Measurements from ENCODE around the gene SH3GL1. TPM values are rescaled to one million over a fixed set of nuclear protein-coding genes. Genes with fewer than 3 reads are reported as not detected.

Gene SH3GL1
- polyA plus RNA-seq, 1 of the 3 experiments (the other 2 are of a cell fraction), result 82.8 TPM

DNA sequence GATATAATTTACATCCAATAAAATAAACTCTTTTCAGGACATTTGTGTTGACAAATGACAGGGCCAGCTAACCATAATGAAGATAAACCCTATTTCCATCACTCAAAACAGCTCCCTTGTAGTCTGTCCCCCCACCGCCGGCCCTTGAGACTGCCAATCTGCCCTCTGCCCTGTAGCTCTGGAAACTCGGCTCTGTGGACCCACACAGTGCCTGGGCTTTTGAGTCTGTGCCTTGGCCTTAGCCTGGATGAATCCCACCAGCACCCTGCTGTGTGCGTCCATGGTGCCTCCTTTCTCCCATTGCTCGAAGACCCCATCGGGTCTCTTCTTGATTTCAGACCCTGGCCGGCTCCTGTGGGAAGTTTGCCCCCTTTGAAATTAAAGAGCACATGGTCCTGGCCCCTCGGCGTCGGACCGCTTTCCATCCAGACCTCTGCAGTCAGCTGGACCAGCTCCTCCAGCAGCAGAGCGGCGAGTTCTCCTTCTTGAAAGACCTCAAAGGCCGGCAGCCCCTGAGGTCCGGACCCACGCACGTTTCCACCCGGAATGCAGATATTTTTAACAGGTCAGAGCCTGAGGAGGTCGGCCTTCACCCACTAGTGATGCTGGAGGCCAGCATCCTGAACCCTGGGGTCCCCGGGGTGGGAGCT, 28.1 kb upstream of the SH3GL1 start:
- WGBS (ENCODE audit: low lambda C conversion rate), result 96% methylated on average over 18 of the region's 20 CpGs
- Histone ChIP-seq H3K4me3 (ENCODE audit: low read depth in 2 of 2, low read length in 1 of 2) (no peak overlapping the region), H4K20me1 (ENCODE audit: insufficient read depth) (no peaks in the 10 kb centered on the region), H3K4me2 (no peak overlapping the region), H3K4me1 (ENCODE audit: control insufficient read depth in 1 of 2, insufficient read depth in 2 of 2, low read depth in 1 of 2, low read length in 1 of 2) (no peaks in the 10 kb centered on the region), H3K79me2 (ENCODE audit: insufficient read depth) (no peaks in the 10 kb centered on the region), H3K9me2 (no peaks in the 10 kb centered on the region), H2AFZ (ENCODE audit: low read depth) (no peak overlapping the region), H3K27me3 (ENCODE audit: insufficient read depth) (no peaks in the 10 kb centered on the region), H3K9ac (no peak overlapping the region), H3K9me3 (no peaks in the 10 kb centered on the region), H3K27ac (ENCODE audit: low read depth in 2 of 2, low read length in 1 of 2) (no peak overlapping the region), H3K36me3 (replicated peaks in 1 of 2; ENCODE audit: control insufficient read depth in 1 of 2, insufficient read depth in 2 of 2, low read length in 1 of 2) (peaks cover 0 to 28% of the 10 kb centered on the region in 2 experiments), H3F3A (replicated peaks; ENCODE audit: insufficient read depth) (peaks cover 4% of the 10 kb centered on the region)
- ChIA-PET POLR2A (no interaction called here), CTCF (interaction anchor here (0.8 to 1.6 kb wide), 2 partner anchors 28 to 98 kb away, joined by 3 to 4 read pairs; partner anchors contain the start of gene SH3GL1)
- TF ChIP-seq NFIC (IDR thresholded peaks at IDR 0.05; ENCODE audit: borderline replicate concordance), result no peak
- TF ChIP-seq SIN3A (IDR thresholded peaks at IDR 0.05; ENCODE audit: borderline replicate concordance, low read depth, low read length), result no peak
- TF ChIP-seq JUND (IDR thresholded peaks at IDR 0.05), result no peak
- TF ChIP-seq, protein P1, sequence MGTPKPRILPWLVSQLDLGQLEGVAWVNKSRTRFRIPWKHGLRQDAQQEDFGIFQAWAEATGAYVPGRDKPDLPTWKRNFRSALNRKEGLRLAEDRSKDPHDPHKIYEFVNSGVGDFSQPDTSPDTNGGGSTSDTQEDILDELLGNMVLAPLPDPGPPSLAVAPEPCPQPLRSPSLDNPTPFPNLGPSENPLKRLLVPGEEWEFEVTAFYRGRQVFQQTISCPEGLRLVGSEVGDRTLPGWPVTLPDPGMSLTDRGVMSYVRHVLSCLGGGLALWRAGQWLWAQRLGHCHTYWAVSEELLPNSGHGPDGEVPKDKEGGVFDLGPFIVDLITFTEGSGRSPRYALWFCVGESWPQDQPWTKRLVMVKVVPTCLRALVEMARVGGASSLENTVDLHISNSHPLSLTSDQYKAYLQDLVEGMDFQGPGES (IDR thresholded peaks at IDR 0.05; ENCODE audit: low read depth, low read length), result no peak
- TF ChIP-seq, protein P2, sequence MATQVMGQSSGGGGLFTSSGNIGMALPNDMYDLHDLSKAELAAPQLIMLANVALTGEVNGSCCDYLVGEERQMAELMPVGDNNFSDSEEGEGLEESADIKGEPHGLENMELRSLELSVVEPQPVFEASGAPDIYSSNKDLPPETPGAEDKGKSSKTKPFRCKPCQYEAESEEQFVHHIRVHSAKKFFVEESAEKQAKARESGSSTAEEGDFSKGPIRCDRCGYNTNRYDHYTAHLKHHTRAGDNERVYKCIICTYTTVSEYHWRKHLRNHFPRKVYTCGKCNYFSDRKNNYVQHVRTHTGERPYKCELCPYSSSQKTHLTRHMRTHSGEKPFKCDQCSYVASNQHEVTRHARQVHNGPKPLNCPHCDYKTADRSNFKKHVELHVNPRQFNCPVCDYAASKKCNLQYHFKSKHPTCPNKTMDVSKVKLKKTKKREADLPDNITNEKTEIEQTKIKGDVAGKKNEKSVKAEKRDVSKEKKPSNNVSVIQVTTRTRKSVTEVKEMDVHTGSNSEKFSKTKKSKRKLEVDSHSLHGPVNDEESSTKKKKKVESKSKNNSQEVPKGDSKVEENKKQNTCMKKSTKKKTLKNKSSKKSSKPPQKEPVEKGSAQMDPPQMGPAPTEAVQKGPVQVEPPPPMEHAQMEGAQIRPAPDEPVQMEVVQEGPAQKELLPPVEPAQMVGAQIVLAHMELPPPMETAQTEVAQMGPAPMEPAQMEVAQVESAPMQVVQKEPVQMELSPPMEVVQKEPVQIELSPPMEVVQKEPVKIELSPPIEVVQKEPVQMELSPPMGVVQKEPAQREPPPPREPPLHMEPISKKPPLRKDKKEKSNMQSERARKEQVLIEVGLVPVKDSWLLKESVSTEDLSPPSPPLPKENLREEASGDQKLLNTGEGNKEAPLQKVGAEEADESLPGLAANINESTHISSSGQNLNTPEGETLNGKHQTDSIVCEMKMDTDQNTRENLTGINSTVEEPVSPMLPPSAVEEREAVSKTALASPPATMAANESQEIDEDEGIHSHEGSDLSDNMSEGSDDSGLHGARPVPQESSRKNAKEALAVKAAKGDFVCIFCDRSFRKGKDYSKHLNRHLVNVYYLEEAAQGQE (IDR thresholded peaks at IDR 0.05; ENCODE audit: low read depth, low read length), result no peak
- TF ChIP-seq, protein P3, sequence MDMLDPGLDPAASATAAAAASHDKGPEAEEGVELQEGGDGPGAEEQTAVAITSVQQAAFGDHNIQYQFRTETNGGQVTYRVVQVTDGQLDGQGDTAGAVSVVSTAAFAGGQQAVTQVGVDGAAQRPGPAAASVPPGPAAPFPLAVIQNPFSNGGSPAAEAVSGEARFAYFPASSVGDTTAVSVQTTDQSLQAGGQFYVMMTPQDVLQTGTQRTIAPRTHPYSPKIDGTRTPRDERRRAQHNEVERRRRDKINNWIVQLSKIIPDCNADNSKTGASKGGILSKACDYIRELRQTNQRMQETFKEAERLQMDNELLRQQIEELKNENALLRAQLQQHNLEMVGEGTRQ (IDR thresholded peaks at IDR 0.05; ENCODE audit: borderline replicate concordance, low read depth, low read length), result no peak
- TF ChIP-seq SMC3 (IDR thresholded peaks at IDR 0.05; ENCODE audit: low read depth, low read length), result no peak
- no peak for TF ChIP-seq GATA2 (CRISPR knock-in tag; IDR thresholded peaks at IDR 0.05)
- no peak for TF ChIP-seq POLR2AphosphoS5 (IDR thresholded peaks at IDR 0.05; ENCODE audit: low read depth, low read length)
- DNase-seq, result no peak

DNA sequence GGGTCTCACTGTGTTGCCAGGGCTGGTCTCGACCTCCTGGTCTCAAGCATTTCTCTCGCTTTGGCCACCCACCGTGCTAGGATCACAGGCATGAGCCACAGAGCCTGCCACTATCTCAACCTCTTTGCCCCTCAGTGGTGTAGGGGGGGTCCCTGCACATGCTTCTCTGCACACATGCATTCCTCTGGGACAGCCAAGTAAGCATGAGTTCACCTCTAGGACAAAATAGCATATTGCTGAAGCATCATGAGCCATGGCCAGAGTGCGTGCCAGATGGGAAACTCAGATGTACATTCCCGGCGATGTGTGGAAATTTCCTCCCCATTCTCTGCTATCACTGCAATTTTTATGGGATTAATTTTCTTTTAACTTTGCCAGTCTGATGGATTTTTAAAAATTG, 25.2 kb upstream of the SH3GL1 start:
- no peaks in the 10 kb centered on the region; the same call in 1 of the 2 replicates for H3K79me2 ChIP-seq (ENCODE audit: insufficient read depth)
- no peaks in the 10 kb centered on the region for H3K4me1 ChIP-seq (ENCODE audit: control insufficient read depth in 1 of 2, insufficient read depth in 2 of 2, low read depth in 1 of 2, low read length in 1 of 2)
- peaks cover 4% of the 10 kb centered on the region for H3F3A ChIP-seq (replicated peaks; ENCODE audit: insufficient read depth)
- no peaks in the 10 kb centered on the region for H3K9me3 ChIP-seq
- H3K9ac ChIP-seq, result no peak overlapping the region
- H3K9me2 ChIP-seq, result no peaks in the 10 kb centered on the region
- CTCF ChIA-PET, result no interaction called here
- no peak for DNase-seq
- POLR2A ChIA-PET, result no interaction called here
- H2AFZ ChIP-seq (ENCODE audit: low read depth), result no peak overlapping the region
- H3K4me2 ChIP-seq, result no peak overlapping the region
- H4K20me1 ChIP-seq (ENCODE audit: insufficient read depth), result no peaks in the 10 kb centered on the region
- H3K27ac ChIP-seq (ENCODE audit: low read depth in 2 of 2, low read length in 1 of 2), result peak overlapping the region in 1 of 2 experiments; percentile 24; a peak in 2 of 4 replicates
- H3K4me3 ChIP-seq (ENCODE audit: low read depth in 2 of 2, low read length in 1 of 2), result no peak overlapping the region
- peaks cover 4 to 15% of the 10 kb centered on the region in 2 experiments for H3K36me3 ChIP-seq (replicated peaks in 1 of 2; ENCODE audit: control insufficient read depth in 1 of 2, insufficient read depth in 2 of 2, low read length in 1 of 2)
- no peaks in the 10 kb centered on the region for H3K27me3 ChIP-seq (ENCODE audit: insufficient read depth)
- 91% methylated on average over 6 of the region's 6 CpGs for WGBS (ENCODE audit: low lambda C conversion rate)
- TF ChIP-seq, protein P1 (IDR thresholded peaks at IDR 0.05; ENCODE audit: low read depth, low read length), result no peak
- TF ChIP-seq CHD2 (IDR thresholded peaks at IDR 0.05; ENCODE audit: low read length, partially characterized antibody) (no peak), ELF1 (IDR thresholded peaks at IDR 0.05) (no peak), RXRA (IDR thresholded peaks at IDR 0.05; ENCODE audit: borderline replicate concordance, low read depth) (no peak; the same call in 1 of the 2 replicates), EP300 (IDR thresholded peaks at IDR 0.05; ENCODE audit: borderline replicate concordance in 1 of 2, low read depth in 1 of 2, low read length in 1 of 2) (no peak), NFIC (IDR thresholded peaks at IDR 0.05; ENCODE audit: borderline replicate concordance) (no peak)
- TF ChIP-seq, protein P2 (IDR thresholded peaks at IDR 0.05; ENCODE audit: low read depth, low read length), result no peak
- TF ChIP-seq, protein P4, sequence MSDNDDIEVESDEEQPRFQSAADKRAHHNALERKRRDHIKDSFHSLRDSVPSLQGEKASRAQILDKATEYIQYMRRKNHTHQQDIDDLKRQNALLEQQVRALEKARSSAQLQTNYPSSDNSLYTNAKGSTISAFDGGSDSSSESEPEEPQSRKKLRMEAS (IDR thresholded peaks at IDR 0.05; ENCODE audit: low read depth), result peak; percentile 33; the same call in 1 of the 2 replicates
